SK-MEL-5 (cell line): ENCODE data around the gene CA9. TPM values are rescaled to one million over a fixed set of nuclear protein-coding genes. Genes with fewer than 3 reads are reported as not detected.

Experiments
- DNase-seq: peaks from one replicate; pipeline ENCODE4 v3.0.0-alpha.2; 2016; ENCODE audit warnings: low read depth, low spot score
- in situ Hi-C: cut with HindIII; loops from 2 replicates; pipeline ENCODE4 v1.10.0; 2016; ENCODE audit warnings: low sequenced_read_pairs, high pct_unique_total_duplicates, low pct_unique_long_range_greater_than_20kb
- total RNA-seq: library from RNA; depleted of rRNA; stranded (reverse); fragments of >200 nt; shearing (Covaris generic); gene quantifications from 2 replicates; pipeline ENCODE4 v1.2.3, GENCODE V29; 2014

Gene CA9
- total RNA-seq, 1 experiment from 2014 or later, result 0.29 TPM

- in situ Hi-C loops, result no loop called here
- no peak for DNase-seq
Measured at GRCh38 chr9:35700942-35701341, 27.2 kb downstream of the CA9 start.

- in situ Hi-C loops, result no loop called here
- DNase-seq, result no peak
Measured at GRCh38 chr9:35702696-35703095, 29.0 kb downstream of the CA9 start.

GRCh38 chr9:35703906-35704672, 30.4 kb downstream of the CA9 start:
- DNase-seq, result no peak
- in situ Hi-C loops, result no loop called here

- no peak for DNase-seq
- in situ Hi-C loops, result no loop called here
Measured at GRCh38 chr9:35705372-35705771, 31.6 kb downstream of the CA9 start.

- in situ Hi-C loops, result no loop called here
- no peak for DNase-seq
Measured at GRCh38 chr9:35705836-35706430, 32.2 kb downstream of the CA9 start.

GRCh38 chr9:35706951-35707350, 33.2 kb downstream of the CA9 start:
- no peak for DNase-seq
- in situ Hi-C loops, result no loop called here

GRCh38 chr9:35708146-35708545, 34.4 kb downstream of the CA9 start:
- no peak for DNase-seq
- in situ Hi-C loops, result no loop called here

GRCh38 chr9:35710818-35711500, 37.2 kb downstream of the CA9 start:
- no peak for DNase-seq
- in situ Hi-C loops, result no loop called here

- no peak for DNase-seq
Measured at GRCh38 chr9:35711501-35712428, 38.0 kb downstream of the CA9 start.

GRCh38 chr9:35712762-35713400, 39.2 kb downstream of the CA9 start:
- DNase-seq, result no peak
- in situ Hi-C loops, result no loop called here

More at GRCh38 chr9:35711501-35712428, 38.0 kb downstream of the CA9 start:
- in situ Hi-C loops, result no loop called here

- in situ Hi-C loops, result no loop called here
- DNase-seq, result no peak
Measured at GRCh38 chr9:35713578-35713977, 39.9 kb downstream of the CA9 start.

- in situ Hi-C loops, result no loop called here
Measured at GRCh38 chr9:35714123-35714522, 40.4 kb downstream of the CA9 start.

GRCh38 chr9:35714579-35715252, 41.0 kb downstream of the CA9 start:
- no peak for DNase-seq
- in situ Hi-C loops, result no loop called here

More at GRCh38 chr9:35714123-35714522, 40.4 kb downstream of the CA9 start:
- DNase-seq, result no peak

- no peak for DNase-seq
- in situ Hi-C loops, result no loop called here
Measured at GRCh38 chr9:35716230-35716629, 42.5 kb downstream of the CA9 start.

- DNase-seq, result no peak
- in situ Hi-C loops, result no loop called here
Measured at GRCh38 chr9:35717132-35717870, 43.6 kb downstream of the CA9 start.
